ENCODE measurements around the gene DENND1B. TPM values are rescaled to one million over a fixed set of nuclear protein-coding genes. Genes with fewer than 3 reads are reported as not detected.
A peak's percentile ranks its signal among the peaks of the same experiment; 100 is the strongest.
"Not testable (repeated sequence)": the region's sequence is repeated elsewhere in the genome, so short reads cannot be mapped to it uniquely, and the experiment has no call there.

The DENND1B gene
- polyA plus RNA-seq, 1 donor = 4.7 TPM

DNA sequence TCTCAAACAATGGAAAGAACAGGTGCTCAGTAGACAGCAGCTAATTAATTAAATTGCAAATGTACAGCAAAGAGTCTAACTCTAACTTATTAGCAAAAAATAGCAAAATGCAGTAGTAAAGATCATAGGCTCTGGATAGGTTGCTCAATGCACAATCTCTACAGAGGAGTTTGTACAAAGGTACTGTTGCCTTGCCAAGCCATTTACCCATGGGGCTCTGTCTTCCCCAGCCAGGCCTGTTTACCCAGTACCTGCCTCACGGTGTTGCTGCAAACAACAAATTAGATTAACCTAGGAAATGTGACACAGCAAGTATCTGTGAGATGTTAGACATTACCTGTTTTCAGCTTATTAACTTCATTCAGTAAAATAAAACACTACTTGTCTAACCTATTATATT lies 222.0 kb downstream of the DENND1B start:
- no peak for DNase-seq (ENCODE audit: low read depth)

DNA sequence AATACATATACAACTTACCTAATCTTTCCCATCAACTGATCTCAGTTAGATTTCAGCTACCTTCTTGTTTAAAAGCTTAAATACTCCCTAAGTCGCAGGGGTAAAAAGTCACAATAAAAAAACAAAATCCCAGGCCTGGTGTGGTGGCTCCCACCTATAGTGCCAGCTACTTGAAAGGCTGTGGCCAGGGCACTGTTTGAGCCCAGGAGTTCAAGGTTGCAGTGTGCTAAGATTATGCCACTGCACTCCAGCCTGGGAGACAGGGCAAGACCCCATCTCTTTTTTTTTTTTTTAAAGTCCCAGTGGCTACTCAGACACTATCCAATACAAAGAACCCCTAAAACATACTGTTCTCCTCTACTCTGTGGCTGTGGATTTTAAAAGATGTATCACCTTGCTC lies 228.3 kb downstream of the DENND1B start:
- DNase-seq (ENCODE audit: low read depth) = no peak

- DNase-seq (ENCODE audit: low read depth) = no peak
Measured at GRCh38 chr1:197544553-197544952, 230.7 kb downstream of the DENND1B start.

- DNase-seq (ENCODE audit: low read depth) = no peak
Measured at GRCh38 chr1:197544130-197544529, 231.2 kb downstream of the DENND1B start.

DNA sequence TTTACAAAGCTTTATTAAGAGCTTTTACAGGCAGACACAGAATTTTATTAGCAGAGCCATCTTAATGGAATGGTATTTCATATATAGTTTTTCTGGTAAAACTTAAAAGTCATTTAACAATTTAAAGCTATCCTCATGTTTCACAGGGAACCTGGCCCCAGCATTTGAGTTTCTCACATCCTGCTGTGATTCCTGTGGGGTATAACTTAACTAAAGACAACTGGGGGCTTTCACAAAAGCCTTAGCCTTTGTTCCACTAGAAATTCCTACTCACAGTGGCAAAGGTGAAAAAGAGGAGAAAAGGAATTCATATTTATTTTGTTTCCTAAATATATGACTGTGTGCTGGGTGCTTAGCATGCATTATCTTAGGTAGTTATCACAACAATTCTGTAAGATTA lies 233.9 kb downstream of the DENND1B start:
- no peak for DNase-seq (ENCODE audit: low read depth)

DNA sequence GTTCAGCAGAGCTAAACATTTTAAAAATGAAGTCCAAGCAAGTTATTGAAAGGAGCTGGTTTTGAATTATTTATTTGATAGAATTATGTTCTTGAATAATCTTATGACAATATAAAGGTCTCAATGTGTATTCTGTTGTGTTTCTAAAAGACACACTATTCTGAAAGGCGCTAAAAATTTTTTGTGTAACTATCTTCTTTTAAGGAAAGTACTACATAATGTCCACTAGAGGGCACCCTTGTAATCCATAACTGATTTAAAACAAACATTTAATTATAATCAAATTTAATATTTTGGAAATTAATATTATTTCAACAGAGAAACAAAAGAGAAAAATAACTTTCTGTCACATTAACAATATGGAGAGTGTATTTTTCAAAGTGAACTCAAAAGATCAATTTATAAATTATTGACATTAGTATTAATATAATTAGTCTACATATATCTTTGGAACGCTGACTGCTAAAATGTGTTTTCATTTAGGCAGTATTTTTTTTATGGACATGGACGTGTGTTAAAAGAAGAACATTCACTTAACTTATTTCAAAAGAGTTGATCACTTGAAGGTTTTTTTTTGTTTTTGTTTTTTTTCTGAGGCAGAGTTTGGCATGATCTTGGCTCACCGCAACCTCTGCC lies 248.4 kb downstream of the DENND1B start:
- peak; percentile 6 for DNase-seq (ENCODE audit: low read depth)

- no peak for DNase-seq (ENCODE audit: low read depth)
Measured at GRCh38 chr1:197521118-197521739, 254.1 kb downstream of the DENND1B start.

- no peak for DNase-seq (ENCODE audit: low read depth)
Measured at GRCh38 chr1:197519741-197520334, 255.4 kb downstream of the DENND1B start.

DNA sequence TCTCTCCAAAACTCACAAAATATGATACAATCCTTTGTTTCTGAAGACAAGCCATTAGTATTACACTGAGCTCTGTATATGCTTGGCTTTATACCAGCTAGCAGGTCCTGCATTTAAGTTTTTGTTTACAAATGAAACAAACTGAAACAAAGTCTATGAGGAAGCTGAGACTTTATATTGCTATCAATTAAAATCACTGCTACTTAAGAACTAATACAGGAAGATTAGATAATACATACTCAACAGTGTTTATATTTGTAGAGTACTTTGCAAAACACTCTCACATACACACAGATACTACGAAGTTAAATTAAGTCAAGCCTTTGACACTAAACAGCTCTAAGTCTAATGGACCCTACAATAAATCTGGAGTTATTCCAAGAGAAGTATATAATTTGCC lies 259.9 kb downstream of the DENND1B start:
- no peak for DNase-seq (ENCODE audit: low read depth)

DNA sequence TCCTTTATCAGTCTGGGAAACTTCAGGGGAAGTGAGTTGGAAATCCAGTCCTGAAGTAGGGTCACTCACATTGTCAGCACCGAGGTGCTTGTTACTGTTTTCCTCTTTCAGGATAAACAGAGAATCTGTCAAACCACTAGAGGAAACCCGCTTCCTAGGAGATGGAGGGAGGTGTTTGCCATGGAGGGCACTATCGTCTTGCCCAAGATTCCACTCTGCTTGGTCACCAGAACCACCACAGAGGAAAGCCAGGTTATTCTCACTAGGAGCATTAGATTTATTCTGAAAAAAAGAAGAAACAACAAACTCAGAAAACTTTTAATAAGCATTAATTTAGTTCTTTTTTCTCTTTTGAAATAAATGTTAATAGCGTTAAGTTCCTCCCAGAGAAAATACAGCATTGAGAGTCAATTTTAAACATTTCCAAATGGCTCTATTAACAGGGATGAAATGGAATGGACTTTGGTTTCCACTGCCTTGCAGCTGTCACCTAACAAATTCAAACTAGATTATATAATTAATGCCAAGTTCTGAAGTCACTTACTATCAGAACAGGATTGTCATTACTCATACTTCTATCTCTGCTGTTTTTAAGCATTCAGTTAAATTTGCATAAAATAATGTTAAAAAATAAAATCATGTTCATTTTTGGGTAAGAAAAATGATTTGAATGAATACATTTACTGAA lies 264.4 kb downstream of the DENND1B start:
- no peak for DNase-seq (ENCODE audit: low read depth)

DNA sequence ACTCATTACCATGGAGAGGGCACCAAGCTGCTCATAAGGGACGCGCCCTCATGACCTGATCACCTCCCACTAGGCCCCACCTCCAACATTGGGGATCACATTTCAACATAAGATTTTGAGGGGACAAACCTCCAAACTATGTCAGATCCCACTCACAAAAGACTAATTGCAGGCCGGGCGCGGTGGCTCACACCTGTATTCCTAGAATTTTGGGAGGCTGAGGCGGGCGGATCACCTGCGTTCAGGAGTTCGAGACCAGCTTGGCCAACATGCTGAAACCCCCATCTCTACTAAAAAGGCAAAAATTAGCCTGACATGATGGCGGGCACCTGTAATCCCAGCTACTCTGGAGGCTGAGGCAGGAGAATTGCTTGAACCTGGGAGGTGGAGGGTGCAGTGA lies 278.6 kb downstream of the DENND1B start:
- no peak for DNase-seq (ENCODE audit: low read depth)

GRCh38 chr1:197491505-197491904 lies 283.8 kb downstream of the DENND1B start:
- DNase-seq (ENCODE audit: low read depth) = not testable (repeated sequence)

- no peak for DNase-seq (ENCODE audit: low read depth)
Measured at GRCh38 chr1:197486946-197487345, 288.3 kb downstream of the DENND1B start.

GRCh38 chr1:197485790-197486189 lies 289.5 kb downstream of the DENND1B start:
- DNase-seq (ENCODE audit: low read depth) = no peak

DNA sequence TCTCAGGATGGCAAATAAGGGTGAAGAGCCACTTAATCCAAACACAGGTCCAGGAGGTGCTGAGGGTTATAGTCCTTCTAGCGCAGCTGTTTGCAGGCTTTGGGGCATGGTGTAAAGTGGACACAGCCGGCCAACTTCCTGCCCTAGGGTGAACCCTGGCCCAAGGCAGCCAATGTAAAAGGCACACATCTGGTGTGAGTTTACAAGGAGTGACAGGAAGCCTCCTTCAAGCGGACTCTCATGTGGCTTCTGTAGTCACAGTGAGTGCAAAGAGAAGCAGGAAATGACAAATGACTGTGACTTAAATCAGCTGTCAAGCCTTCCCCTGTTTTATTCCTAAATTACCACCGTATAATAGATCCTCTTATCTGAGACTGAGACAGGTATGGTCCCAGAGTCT lies 294.2 kb downstream of the DENND1B start:
- DNase-seq (ENCODE audit: low read depth) = no peak

DNA sequence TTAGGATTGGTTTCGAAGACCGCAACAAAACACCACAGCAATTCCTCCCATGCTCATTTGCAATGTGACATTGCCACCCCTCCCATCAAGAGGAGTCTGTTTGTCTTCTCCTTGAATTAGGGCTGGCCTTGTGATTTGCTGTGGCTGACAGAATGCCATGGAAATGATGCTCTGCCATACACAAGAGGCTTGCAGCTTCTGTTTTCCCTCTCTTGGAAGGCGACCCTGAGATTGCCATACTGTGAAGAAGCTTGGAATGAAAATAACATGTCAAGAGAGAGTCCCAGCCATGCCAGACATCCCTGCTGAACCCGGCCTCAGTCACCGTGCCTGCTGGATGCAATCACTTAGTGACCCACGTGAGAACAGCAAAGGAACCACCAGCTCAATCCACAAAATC lies 294.8 kb downstream of the DENND1B start:
- DNase-seq (ENCODE audit: low read depth) = no peak

- DNase-seq (ENCODE audit: low read depth) = no peak
Measured at GRCh38 chr1:197472141-197472540, 303.1 kb downstream of the DENND1B start.

GRCh38 chr1:197471248-197471985 lies 303.9 kb downstream of the DENND1B start:
- DNase-seq (ENCODE audit: low read depth) = no peak

DNA sequence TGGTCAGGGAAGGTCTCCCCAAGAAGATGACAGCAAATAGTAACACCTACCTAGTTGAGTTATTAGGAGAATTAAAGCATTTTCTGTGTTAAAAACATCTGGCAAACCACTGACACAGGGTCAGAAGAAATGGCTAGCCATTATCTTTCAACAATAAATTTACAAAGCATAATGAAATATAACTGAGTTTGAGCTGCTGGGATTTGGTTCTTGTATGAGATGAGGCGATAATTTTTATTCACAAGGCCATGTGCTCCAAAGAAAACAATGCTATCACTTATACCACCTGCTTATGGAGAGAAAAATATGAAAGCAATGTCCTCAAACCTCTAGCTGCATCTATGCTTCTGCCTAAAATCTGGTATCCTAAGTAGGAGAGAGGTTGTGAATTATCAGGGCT lies 304.9 kb downstream of the DENND1B start:
- no peak for DNase-seq (ENCODE audit: low read depth)

- DNase-seq (ENCODE audit: low read depth) = no peak
Measured at GRCh38 chr1:197469620-197470210, 305.6 kb downstream of the DENND1B start.

GRCh38 chr1:197468543-197469175 lies 306.6 kb downstream of the DENND1B start:
- no peak for DNase-seq (ENCODE audit: low read depth)
